ENCODE data around the gene AGMAT. TPM values are rescaled to one million over a fixed set of nuclear protein-coding genes. Genes with fewer than 3 reads are reported as not detected.

The AGMAT gene, protein sequence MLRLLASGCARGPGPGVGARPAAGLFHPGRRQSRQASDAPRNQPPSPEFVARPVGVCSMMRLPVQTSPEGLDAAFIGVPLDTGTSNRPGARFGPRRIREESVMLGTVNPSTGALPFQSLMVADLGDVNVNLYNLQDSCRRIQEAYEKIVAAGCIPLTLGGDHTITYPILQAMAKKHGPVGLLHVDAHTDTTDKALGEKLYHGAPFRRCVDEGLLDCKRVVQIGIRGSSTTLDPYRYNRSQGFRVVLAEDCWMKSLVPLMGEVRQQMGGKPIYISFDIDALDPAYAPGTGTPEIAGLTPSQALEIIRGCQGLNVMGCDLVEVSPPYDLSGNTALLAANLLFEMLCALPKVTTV
- polyA plus RNA-seq (2012; ENCODE audit: insufficient read length, low read depth), result not detected

- TF ChIP-seq FOXP2 (optimal IDR thresholded peaks at IDR 0.05; ENCODE audit: borderline replicate concordance, extremely low read depth, extremely low read length, insufficient read depth), result no peak
- TF ChIP-seq SIN3A (IDR thresholded peaks at IDR 0.05; ENCODE audit: borderline replicate concordance, insufficient read depth, low read length), result no peak
- TF ChIP-seq, protein P1, sequence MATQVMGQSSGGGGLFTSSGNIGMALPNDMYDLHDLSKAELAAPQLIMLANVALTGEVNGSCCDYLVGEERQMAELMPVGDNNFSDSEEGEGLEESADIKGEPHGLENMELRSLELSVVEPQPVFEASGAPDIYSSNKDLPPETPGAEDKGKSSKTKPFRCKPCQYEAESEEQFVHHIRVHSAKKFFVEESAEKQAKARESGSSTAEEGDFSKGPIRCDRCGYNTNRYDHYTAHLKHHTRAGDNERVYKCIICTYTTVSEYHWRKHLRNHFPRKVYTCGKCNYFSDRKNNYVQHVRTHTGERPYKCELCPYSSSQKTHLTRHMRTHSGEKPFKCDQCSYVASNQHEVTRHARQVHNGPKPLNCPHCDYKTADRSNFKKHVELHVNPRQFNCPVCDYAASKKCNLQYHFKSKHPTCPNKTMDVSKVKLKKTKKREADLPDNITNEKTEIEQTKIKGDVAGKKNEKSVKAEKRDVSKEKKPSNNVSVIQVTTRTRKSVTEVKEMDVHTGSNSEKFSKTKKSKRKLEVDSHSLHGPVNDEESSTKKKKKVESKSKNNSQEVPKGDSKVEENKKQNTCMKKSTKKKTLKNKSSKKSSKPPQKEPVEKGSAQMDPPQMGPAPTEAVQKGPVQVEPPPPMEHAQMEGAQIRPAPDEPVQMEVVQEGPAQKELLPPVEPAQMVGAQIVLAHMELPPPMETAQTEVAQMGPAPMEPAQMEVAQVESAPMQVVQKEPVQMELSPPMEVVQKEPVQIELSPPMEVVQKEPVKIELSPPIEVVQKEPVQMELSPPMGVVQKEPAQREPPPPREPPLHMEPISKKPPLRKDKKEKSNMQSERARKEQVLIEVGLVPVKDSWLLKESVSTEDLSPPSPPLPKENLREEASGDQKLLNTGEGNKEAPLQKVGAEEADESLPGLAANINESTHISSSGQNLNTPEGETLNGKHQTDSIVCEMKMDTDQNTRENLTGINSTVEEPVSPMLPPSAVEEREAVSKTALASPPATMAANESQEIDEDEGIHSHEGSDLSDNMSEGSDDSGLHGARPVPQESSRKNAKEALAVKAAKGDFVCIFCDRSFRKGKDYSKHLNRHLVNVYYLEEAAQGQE (IDR thresholded peaks at IDR 0.05; ENCODE audit: insufficient read depth in 1 of 2, low read depth in 2 of 2, low read length in 2 of 2), result no peak
- TF ChIP-seq POLR2AphosphoS5 (IDR thresholded peaks at IDR 0.05; ENCODE audit: low read depth, low read length), result no peak
- TF ChIP-seq TAF1 (IDR thresholded peaks at IDR 0.05; ENCODE audit: borderline replicate concordance, insufficient read depth, low read length), result no peak
Measured at GRCh38 chr1:15584489-15585363, at the start of gene AGMAT. Gene AGMAT, minus strand, starts transcription at chr1:15585051. Its CDS starts 84 bp downstream, at chr1:15584967.

DNA sequence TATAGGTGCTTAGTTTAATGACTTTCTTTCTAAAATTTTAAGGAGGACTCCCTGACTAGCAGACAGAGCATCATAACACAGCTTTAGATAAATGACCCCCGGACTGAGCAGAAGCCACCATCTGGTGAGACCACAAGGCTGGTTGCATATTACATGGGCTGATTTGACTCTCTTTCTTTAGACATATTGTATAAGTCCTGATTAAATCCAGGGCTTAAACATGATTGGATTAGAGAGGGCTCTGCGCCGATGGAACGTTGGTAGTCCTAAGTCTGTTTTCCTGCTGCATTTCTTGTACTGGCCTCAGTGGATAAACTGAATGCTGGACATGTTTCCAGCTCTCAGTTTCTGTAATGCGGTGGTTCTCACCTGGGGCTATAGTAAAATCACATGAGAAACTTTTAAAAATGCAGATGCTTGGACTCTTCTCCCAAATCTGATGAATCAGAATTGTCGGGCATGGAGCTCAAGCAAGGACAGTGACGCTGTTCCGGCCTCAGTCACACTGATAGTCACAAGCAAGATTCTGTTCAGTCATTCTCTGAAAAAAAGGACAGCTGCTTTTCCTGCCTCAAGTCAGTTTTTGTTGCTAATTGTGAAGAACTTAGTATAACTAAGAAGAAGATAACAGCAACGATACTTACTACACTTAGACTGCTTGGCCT is 49.0 kb upstream of the AGMAT start:
- TF ChIP-seq POLR2AphosphoS5 (IDR thresholded peaks at IDR 0.05; ENCODE audit: low read depth, low read length) (no peak), TAF1 (IDR thresholded peaks at IDR 0.05; ENCODE audit: borderline replicate concordance, insufficient read depth, low read length) (no peak), FOXP2 (optimal IDR thresholded peaks at IDR 0.05; ENCODE audit: borderline replicate concordance, extremely low read depth, extremely low read length, insufficient read depth) (no peak), SIN3A (IDR thresholded peaks at IDR 0.05; ENCODE audit: borderline replicate concordance, insufficient read depth, low read length) (no peak)
- TF ChIP-seq, protein P1 (IDR thresholded peaks at IDR 0.05; ENCODE audit: insufficient read depth in 1 of 2, low read depth in 2 of 2, low read length in 2 of 2), result no peak

DNA sequence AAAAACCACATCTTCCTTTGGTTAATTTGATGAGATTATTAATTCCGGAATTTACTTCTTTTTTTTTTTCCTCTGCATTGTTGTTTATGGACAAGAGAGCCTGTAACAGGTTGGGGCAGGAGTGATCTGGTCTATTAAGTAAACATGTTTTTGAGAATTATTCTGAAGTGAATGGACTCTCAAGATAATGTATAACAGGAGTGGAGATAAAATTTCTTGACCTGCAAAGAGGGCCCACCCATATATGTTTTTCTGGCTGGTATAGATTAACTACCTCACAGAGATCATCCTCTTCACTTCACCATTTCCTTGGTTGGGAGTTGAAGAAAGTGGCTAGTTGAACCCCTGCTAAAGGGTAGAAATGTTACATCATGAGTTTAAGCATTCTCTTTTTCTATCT is 43.2 kb upstream of the AGMAT start:
- no peak for TF ChIP-seq POLR2AphosphoS5 (IDR thresholded peaks at IDR 0.05; ENCODE audit: low read depth, low read length)
- TF ChIP-seq, protein P1 (IDR thresholded peaks at IDR 0.05; ENCODE audit: insufficient read depth in 1 of 2, low read depth in 2 of 2, low read length in 2 of 2), result no peak
- TF ChIP-seq FOXP2 (optimal IDR thresholded peaks at IDR 0.05; ENCODE audit: borderline replicate concordance, extremely low read depth, extremely low read length, insufficient read depth), result no peak
- TF ChIP-seq SIN3A (IDR thresholded peaks at IDR 0.05; ENCODE audit: borderline replicate concordance, insufficient read depth, low read length), result no peak
- no peak for TF ChIP-seq TAF1 (IDR thresholded peaks at IDR 0.05; ENCODE audit: borderline replicate concordance, insufficient read depth, low read length)

- TF ChIP-seq, protein P1 (IDR thresholded peaks at IDR 0.05; ENCODE audit: insufficient read depth in 1 of 2, low read depth in 2 of 2, low read length in 2 of 2), result no peak
- TF ChIP-seq POLR2AphosphoS5 (IDR thresholded peaks at IDR 0.05; ENCODE audit: low read depth, low read length), result no peak
- no peak for TF ChIP-seq FOXP2 (optimal IDR thresholded peaks at IDR 0.05; ENCODE audit: borderline replicate concordance, extremely low read depth, extremely low read length, insufficient read depth)
- no peak for TF ChIP-seq TAF1 (IDR thresholded peaks at IDR 0.05; ENCODE audit: borderline replicate concordance, insufficient read depth, low read length)
- TF ChIP-seq SIN3A (IDR thresholded peaks at IDR 0.05; ENCODE audit: borderline replicate concordance, insufficient read depth, low read length), result no peak
Measured at GRCh38 chr1:15627343-15627988, 42.6 kb upstream of the AGMAT start.
